ENCODE measurements around the gene TBC1D22A.

DNA sequence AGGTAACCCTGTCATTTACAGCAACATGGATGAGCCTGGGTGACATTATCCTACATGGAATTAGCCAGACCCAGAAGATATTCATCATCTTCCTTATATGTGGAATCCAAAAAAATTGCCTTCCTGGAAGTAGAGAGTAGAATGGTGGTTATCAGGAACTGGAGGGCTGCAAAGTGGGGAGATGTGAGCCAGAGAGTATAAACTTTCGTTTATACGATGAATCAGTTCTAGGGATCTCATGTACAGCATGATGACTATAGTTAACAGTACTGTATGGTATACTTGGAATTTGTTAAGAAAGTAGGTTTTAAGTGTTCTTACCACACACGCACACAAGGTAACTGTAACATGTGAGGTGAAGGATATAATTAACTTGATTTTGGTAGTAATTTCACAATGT lies 79.1 kb downstream of the TBC1D22A start:
- TF ChIP-seq CTCF (IDR thresholded peaks at IDR 0.05) (no peak), POLR2A (IDR thresholded peaks at IDR 0.05) (no peak), POLR2AphosphoS5 (IDR thresholded peaks at IDR 0.05) (no peak), EP300 (IDR thresholded peaks at IDR 0.05) (no peak)

Data from upper lobe of left lung (tissue), 4 donors.